NCI-H2029 treated with DMSO at 0.1 percent for 48 hours (cell line): ENCODE results near the gene ETV7.
A peak's percentile ranks its signal among the peaks of the same experiment; 100 is the strongest.
"Not testable (repeated sequence)": the region's sequence is repeated elsewhere in the genome, so short reads cannot be mapped to it uniquely, and the experiment has no call there.

ENCODE experiments used
- DNase-seq: peaks from one replicate; lab custom pipeline; 2025; lab: John Stamatoyannopoulos, UW

The ETV7 gene

DNA sequence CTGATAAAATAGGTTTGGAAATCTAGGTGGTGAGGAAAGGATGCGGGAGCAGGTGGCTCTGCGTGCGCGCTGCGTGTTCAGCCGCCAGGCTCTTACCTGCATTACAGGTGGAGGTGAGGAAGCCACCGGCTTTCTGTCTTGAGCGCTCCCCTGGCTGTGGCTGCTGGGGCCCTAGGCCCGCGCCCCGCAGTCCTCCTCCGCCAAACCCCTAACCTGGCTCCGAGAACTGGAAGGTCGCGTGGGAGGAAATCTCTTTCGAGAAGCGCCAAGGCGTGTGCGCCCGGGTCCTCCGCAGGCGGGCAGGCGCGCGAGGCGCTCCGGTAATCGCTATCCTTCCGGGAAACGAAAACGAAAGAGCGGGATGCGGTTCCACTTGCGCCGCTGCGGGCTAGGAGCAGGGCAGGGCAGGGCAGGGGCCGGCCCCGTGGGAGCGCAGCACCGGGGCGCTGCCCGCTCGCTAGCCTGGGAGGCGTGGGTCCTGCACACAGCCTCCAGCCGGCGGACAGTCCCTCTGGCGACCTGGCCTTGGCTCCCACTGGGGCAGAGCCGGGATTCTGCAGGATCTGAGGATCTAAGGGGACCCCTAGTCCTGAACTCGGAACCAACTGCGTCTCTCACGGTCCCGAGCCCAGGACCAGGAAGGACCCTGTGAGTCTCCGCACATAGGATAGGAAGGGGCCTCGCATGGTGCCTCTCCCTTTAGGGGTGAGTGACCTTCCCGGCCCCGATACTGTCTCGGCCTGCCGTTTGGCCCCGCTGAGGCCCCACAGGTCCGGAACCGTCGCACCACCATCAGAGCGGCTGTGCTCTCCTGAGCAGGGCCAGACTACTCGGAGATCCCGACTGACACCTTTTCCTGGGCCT is at the start of gene ETV7:
Gene ETV7 (minus strand): TSS at position 230 of the 864 bp plus-strand sequence. CDS start 128 bp downstream, at position 102.
- peak; percentile 31 for DNase-seq

DNA sequence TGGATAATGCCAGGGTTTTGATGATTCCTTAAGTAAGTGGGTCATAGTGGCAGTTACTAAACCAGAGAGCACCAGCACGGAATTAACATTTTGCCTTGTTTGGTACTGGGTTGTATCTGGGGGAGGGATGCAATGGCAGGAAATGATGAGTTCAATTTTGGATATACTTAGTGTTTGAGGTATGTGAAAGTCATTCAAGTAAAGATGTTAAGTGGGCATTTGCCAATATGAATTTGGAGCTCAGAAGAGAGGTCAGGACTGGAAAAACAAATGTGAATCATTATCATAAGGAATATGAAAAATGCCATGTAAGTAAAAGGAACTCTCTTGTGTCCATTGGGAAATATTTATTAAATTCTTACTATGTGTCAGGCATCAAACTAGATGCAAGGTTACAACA is 49.0 kb upstream of the ETV7 start:
- DNase-seq = no peak

DNA sequence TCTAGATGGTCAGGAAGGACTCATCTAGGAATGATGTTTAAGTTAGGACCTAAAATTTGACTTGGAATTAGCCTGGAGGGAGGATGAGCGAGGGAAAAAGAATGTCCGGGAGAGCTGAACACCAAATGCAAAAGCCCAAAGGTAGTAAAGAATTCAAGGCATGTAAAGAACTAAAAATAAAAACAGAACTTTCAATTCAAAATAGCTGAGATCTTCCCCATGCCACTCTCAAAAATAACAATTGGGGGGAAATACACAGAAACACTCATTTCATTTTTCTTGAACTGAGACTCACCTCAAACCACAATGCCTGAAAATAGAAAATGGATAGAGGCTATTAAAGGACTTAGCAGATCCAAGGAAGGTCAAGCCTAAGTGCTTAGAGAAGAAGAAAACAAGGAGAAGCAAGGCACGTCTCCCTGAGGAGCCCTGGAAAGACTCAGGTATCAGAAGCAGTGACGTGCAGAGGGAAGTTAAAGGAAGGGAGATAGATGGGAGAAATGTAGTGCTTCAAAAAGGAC is 44.7 kb upstream of the ETV7 start:
- no peak for DNase-seq

DNA sequence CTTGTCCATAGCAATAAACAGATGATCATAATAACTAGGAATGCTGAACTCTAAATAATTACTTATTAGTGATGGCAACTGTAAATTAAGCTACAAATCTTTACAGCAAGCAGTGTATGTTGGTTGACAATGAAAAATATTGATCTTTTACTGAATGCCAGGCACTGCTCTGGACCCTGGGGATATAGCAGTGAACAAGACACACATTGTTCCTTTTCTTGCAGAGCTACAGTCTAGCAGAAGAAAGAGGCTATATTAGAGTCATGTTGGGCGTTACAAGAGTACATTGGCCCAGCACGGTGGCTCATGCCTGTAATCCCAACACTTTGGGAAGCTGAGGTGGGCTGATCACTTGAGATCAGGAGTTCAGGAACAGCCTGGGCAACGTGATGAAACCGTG is 43.7 kb upstream of the ETV7 start:
- DNase-seq = no peak

DNA sequence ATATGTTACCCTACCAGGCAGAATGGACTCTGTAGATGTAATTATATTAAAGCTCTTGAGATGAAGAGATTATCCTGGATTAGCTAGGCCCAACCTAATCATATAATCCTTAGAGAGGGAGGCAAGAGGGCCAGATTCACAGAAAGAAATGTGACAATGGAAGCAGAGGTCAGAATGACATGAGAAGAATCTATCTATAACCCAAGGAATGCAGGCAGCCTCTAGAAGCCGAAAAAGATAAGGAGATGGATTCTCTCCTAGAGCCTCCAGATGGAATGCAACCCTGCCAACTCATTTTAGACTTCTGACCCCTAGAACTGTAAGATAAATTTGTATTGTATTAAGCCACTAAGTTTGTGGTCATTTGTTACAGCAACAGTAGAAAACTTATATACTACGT is 42.9 kb upstream of the ETV7 start:
- DNase-seq = no peak

DNA sequence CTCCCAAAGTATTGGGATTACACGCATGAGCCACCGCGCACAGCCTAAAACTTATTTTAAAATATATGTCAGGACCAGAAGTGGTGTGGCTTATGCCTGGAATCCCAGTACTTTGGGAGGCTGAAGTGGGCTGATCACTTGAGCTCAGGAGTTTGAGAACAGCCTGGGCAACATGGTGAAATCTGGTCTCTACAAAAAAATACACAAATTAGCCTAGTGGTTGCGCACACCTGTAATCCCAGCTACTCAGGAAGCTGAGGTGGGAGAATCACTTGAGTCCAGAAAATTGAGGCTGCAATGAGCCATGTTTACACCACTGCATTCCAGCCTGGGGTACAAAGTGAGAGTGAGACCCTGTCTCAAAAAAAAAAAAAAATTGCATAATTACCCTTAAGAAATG is 41.4 kb upstream of the ETV7 start:
- no peak for DNase-seq

DNA sequence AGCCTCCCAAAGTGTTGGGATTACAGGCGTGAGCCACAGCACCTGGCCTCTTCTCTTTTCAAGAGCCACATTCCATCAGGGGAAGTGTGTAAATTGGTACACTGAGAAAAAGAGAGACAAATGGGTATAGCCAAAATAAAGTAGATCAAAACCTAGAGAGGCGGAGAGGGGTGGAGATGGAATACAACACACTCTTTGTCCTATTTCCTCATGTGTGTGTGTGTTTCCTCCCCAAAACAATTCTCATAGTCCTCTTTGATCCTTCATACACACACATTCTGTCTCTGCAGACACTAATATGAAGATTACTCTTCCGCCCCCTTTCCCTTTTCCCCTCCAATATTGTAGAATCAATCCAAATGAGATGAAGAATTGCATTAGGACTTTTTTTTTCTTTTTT is 39.2 kb upstream of the ETV7 start:
- DNase-seq = no peak

DNA sequence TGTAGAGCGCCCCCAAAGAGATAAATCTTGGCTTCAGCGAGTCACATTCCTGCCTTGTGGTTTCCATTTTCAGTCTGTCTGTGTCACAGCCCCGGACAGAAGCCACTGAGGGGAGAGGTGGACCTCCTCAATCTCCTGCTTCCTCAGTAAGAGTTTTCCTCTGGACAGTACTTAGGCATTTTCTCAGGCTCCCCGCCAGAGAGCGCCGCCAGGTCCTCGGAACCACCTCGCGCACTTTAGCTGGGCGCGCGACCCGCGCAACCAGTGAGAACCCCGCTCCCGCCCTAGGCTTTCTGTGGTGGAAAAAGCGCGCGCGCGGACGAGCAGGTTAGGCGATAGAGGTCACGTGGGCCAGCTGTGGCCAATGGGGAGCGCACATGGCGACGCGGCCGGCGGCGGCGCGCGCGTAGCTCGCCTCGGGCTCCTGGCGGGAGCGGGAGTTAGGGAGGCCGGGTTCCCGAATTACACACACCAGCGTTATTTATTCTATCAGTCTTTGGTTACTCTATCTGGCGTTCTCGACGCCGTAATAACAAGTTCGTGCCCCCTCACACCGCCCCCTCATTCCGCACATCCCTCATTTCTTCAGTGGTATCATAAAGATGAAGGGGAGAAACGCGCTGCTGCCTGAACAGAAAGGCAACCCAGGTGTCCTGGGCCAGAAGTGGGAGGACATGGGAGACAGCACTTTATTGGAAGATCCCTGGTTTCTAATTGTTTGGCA is 35.8 kb upstream of the ETV7 start:
- peak; percentile 97 for DNase-seq

DNA sequence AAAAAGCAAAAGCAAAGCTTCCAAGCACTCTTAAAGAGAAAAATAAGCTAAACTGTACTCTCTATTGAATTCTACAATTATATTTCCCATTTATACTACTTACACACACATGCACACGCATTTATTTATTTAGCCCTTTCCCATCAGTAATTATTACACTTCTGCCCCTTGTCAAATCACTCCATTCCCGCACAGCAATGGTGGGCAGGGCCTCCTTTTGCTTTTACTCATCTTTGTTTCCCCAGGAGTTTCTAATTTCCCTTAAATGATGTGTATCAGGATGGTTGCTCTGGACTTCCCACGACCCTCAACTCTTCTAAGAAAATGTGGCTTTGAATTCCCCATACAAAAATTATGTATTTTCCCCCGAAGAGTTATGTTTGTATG is 35.2 kb upstream of the ETV7 start:
- no peak for DNase-seq

DNA sequence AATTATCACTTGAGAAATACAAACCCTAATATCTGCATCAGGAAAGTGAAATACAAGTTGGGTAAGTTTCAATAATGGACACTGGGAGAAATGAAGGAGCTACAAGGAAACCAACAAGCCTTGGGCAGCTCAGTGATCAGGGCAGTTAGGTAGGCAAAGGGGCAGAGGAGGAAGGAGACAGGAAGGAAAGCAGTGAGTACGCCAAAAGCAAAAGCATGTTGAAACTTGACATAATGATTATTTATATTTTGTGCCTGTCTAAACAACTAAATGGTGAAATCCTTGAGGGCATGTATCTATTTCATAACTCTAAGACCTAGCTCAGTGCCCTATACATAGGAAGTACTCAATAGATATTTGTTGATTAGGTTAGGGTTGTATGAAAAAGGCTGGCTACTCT is 31.8 kb upstream of the ETV7 start:
- DNase-seq = no peak

DNA sequence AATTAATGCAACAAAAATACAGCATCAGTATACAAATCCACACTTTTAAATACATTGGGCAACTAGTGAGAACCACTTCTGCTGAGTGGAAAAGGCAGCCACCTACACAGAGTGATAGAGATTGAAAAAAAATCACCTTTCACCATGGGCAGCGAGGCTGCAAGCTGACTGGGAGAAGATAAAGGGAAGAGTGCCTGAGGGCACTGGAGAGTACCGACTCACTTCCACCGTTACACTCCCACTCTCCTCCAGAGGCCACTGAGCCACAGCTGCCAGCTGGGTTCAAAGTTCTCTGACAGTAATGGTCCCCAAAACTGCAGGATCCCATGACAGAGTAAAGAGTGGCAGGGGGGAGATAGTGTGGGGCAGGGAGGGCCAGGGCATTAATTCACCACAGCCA is 31.1 kb upstream of the ETV7 start:
- DNase-seq = no peak

DNA sequence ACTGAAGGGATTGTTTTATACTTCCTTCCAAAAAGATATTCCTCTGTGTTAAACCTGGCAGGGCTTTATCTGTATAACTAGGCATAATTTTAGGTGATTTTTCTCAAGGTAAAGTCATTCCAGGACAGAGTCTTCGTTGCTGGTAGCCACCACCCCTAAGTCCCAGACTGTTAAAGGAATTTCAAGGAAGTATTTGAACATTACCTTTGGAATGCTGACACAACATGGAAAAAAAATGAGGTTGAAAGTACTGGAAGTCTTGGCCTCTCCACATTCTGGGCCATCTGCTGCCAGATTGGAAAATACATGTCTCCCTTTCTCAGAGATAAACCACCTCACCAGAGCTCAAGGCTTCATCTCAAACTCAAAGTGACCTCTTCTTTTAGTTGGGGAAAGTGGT is 27.0 kb upstream of the ETV7 start:
- DNase-seq = no peak

DNA sequence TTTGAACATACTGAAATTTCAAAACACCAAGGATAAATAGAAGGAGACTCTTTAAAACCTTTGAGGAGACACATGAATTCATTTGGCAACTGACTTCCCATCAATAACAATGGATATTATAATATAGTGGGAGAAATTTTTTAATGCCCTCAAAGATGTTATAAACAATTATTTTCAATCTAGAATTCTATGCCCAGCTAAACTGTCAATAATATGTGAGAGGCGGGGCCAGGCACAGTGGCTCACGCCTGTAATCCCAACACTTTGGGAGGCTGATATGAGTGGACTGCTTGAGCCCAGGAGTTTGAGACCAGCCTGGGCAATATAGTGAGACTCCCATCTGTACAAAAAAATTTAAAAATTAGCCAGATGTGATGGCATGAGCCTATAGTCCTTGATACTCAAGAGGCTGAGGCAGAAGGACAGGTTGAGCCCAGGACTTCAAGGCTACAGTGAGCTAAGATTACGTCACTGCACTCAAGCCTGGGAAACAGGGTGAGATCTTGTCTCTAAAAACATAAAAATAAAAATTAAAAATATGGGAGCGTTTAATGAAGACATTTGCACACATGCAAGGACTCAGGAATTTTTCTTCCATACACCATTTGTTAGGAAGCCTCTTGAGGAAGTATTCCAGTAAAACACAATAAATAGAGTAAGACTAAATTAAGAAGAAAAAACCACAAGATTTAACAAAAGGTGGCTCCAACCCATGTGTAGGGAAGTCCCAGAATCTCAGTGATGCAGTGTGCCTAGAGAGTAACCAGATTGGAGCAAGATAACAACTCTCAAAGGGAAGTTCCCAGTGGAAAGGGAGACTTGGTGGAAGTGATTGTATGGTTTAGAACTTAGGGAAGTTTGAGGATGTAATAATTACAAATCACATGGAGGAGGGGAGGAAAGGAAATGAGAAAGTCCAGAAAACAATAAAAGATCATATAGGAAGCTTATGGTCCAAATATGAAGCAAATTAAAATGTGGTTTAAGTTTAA is 26.3 kb upstream of the ETV7 start:
- DNase-seq = no peak

DNA sequence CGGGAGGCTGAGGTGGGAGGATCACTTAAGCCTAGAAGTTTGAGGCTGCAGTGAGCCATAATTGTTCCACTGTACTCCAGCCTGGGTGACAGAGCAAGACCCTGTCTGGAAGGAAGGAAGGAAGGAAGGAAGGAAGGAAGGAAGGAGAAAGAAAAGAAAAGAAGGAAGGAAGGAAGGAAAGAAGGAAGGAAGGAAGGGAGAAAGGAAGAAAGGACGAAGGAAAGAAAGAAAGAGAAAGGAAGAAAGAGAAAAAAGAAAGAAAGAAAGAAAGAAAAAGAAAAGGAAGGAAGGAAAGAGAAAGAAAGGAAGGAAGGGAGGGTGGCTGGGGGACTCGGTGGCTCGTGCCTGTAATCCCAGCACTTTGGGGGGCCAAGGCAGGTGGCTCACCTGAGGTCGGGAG is 22.2 kb upstream of the ETV7 start:
- not testable (repeated sequence) for DNase-seq

DNA sequence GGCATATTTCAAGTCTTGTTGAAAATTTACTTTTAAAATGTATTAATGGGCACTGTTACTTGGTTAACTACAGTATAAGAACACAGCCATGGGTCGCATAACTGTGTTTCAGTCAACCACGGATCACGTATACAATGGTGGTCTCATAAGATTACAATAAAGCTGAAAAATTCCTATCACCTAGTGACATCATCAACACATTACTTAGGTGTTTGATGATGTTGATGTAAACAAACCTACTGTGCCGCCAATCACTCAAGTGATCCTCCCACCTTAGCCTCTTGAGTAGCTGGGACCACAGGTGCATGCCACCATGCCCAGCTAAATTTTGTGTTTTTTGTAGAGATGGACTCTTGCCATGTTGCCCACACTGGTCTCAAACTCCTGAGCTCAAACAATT is 16.7 kb upstream of the ETV7 start:
- DNase-seq = no peak

DNA sequence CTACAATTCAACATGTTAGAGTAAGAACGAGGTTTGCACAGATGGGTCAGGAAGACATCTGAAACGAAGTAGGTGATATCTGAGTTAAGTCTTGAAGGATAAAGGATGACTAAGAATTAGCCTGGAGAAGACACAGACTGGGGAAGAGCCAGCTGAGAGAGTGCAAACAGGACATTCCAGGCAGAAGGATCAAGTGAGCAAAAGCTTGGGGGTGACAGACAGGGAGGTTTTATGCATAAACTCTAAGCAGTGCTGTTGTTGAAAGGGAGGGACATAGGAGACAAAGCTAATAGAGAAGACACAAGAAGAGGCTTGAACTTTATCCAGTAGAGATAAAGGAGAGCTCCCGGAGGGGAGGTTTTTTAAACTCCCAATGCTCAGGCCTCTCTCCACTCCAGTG is 15.0 kb upstream of the ETV7 start:
- DNase-seq = no peak

DNA sequence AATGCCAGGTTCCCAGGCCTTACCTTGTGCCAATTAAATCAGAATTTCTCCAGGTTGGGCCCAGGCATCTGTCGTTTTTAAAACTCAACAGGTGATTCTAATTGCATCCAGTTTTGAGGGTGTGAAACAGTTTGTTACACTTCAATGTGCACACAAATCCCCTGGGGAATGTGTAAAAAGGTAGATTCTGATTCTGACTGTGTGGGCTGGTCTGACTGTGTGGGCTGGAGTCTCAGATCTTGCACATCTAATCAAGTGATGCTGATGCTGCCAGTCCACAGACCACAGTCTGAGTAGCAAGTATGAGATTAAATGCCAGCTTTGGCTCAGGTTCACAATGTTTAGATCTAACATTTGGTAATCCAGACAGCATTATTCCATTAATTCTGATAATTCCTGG is 12.5 kb upstream of the ETV7 start:
- DNase-seq = no peak

DNA sequence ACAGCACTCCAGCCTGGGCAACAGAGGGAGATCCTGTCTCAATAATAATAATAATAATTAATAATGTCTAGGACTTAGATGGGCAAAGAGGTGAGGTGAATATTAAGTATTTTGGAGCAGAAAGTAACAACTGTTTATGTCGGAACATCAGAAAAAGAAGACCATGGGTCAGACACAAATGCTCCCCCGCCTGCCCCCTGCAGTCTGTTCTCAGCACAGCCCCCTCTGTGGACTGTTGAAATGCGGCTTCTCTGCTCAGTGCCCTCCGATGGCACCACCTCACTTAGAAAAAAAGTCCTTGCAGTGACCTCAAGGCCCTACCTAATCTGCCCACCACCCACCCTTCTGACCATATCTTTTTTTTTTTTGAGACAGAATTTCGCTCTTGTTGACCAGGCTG is 5.2 kb upstream of the ETV7 start:
- no peak for DNase-seq

DNA sequence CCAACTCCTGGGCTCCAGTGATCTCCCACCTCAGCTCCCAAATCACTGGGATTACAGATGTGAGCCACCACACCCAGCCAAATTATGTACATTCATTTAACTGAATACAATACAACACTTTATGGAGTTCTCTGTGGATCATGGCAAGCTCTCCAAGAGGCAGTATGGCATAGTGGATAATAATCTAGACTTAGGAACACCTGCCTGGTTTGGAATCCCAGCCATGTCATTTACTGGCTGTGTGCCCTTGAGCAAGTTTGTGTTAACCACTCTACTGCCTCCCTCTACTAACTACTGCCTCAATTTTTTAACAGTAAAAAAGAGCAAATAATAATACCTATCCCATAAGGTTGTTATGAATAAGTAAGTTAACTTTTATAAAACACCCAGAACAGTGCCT is 1.9 kb upstream of the ETV7 start:
- DNase-seq = no peak

DNA sequence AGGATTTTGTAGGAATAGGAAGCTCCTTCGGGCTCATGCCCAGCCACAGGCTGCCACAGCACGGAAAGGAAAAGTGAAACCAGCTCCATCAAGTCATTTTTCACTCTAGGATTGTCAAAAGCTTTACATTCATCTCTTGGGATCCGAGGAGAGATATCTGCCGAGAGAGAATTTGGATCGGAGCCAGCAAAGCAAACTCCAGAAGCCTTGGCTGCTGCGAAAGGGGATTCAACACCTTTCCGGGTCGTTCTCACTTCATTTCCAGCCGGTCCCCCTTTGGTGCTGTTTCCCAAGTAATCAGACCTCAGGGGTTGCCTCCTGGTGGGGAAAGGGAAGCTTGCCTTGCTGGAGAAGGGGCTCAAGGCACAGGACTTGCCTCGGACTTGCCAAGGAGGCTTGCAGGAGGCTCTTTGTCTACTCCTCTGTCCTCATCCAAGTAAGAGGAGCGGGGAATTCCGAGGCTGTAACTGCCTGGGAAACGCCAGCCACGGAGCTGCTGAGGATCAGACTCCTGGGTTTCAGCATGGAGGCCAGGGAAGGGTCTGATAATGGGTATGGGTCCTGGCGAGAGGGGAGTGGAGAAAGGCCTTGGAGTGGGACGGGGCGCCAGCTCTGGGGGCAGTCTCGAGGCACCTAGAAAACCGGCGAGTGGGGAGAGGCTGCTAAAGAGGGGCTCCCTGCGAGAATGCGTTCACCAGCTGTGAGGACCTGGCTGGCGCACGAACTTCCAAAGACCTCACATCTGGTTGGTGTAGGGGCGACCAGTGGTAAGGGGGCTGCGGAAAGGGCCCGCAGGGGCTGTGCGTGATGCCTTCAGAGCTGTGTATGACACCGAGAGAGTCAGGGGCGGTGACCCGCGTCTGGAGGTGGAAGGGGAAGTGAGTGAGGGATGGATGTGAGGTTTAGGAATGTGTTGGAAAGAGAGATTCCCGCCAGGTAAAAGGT is 702 bp downstream of the ETV7 start:
- DNase-seq = peak; percentile 25

DNA sequence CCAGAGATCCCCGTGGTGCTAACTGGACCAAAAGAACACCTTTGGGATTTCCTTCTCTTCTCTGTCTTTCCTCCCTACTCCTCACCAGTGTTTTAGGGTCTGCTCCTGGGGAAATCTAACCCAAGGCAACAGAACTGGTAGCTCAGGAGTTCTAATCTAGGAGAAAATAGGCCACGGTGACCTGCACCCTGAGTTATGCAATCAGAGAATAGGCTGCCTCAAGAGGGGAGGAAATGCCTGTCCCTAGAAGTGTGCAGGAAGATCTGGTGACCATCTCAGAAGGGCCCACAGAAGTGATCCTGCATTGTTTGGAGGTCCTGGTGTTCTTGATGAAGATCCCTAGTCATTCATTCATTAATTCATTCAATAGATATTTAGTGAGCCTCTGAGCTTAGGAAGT is 3.4 kb downstream of the ETV7 start:
- DNase-seq = no peak
